ENCODE results near the gene TP63. TPM values are rescaled to one million over a fixed set of nuclear protein-coding genes. Genes with fewer than 3 reads are reported as not detected.
"Not testable (repeated sequence)": the region's sequence is repeated elsewhere in the genome, so short reads cannot be mapped to it uniquely, and the experiment has no call there.

TP63 gene
- polyA plus RNA-seq, 3 donors: 0.58 to 1.9 (median 1.7) TPM

GRCh38 chr3:189625071-189625470 is 6.1 kb upstream of the TP63 start:
- DNase-seq (ENCODE audit: low read depth in 3 of 3, low spot score in 2 of 3): no peak

DNA sequence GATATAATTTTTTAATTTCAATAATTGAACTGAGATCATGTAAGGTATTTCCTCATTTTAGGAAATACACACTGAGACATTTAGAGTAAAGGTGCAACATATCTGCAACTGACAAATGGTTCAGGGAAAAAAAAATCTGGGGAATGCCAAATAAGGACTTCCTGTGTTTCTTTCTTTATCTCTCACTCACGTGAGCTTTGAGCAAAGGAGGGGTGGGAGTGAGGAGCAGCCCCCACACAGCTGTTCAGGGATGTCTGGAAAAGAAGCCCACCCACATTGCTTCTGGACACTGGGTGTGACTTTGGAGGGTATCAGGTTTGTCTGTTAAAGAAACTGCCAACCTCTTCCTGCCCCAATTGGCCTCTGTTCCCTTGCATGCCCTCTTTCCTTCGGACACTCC is 5.6 kb upstream of the TP63 start:
- no peak for DNase-seq (ENCODE audit: low read depth in 3 of 3, low spot score in 2 of 3)

DNA sequence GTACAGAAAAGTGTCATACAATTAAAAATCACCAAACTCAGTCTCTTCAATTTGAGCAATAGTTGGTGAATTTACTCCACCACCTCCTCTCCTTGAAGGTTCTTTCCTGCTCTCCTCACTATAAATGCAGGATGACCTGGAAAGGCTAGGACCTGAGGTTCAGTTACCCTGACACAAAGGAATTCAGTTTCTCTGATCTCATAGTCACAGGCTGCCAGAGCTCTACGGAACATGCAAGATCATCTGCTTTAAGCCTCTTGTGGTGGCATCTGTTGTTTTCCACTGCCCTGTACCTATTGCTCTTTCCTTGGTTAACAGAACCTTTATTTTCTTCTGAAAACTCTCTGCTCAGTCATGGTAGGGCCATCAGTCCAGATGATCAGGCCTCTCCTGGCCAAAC is 4.9 kb upstream of the TP63 start:
- no peak for DNase-seq (ENCODE audit: low read depth in 3 of 3, low spot score in 2 of 3)

GRCh38 chr3:189629803-189630455 is 1.3 kb upstream of the TP63 start:
- no peak for DNase-seq (ENCODE audit: low read depth in 3 of 3, low spot score in 2 of 3)

DNA sequence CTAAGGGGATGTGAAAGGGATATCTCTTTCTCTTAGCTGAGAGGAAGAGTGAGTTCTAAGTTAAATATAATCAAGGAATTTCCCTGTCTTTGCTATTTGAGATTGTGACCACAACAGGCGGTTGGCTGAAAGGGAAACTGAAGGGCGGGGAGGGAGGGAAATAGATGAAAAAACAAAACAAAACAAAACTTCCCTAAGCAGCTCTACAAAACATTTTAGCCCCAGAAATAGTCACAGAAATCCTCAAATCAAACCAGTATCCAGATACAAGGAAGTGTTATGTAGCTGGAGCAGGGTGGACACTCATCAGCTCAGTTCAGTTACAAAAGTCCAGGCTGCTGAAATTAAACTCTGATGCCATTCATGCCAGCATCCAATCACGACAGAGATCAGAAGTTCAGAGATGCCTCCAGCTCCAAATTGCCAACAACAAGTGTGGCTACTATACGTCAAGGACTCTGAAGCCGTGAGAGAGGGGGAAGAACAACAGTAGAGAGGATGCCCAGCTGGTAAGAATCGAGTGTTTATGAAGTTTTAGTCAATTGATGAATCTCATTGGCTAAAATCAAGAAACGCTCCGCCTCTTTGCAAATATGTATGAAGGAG is 319 bp upstream of the TP63 start:
- no peak for DNase-seq (ENCODE audit: low read depth in 3 of 3, low spot score in 2 of 3)

- no peak for DNase-seq (ENCODE audit: low read depth in 3 of 3, low spot score in 2 of 3)
Measured at GRCh38 chr3:189631409-189631808, 220 bp downstream of the TP63 start.

DNA sequence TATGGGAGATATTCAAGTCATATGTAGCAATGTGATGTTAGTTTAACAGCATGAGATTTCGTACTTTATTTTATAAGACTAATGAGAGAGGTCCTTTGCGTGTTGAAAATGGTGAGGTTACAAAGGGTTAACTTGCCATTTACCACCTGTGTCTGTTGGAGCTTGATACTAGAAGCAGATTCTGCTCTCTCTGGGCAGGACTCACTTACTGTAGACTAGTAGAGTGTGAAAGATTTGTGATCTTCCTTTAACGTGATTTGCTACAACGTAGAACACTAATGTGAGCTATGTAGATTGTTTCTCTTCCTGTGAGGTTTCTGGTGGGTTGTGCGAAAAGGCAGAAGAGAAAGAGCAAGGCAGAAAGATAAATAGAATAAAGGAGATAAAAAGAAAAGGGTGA is 1.1 kb downstream of the TP63 start:
- no peak for DNase-seq (ENCODE audit: low read depth in 3 of 3, low spot score in 2 of 3)

DNA sequence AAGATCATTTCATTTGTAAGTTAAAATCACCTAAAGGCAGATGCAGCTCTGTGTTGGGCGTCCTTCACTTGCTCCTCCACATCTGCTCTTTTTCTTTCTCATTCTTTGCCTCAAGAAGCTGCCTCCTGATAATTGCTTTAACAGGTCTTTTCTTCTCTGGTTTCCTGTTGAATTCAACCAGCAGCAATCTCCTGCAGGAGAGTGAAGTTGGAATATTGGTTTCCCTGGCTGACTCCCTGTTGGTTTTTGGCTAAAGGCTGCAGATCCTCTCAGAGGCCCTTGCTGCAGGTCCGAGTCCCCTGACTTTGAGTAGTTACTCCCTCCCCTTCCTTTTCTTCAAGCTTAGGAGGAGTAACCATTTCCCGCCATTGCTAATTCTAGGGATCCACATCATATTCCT is 4.2 kb downstream of the TP63 start:
- DNase-seq (ENCODE audit: low read depth in 3 of 3, low spot score in 2 of 3): no peak

- DNase-seq (ENCODE audit: low read depth in 3 of 3, low spot score in 2 of 3): no peak
Measured at GRCh38 chr3:189636048-189636447, 4.9 kb downstream of the TP63 start.

GRCh38 chr3:189637750-189638149 is 6.6 kb downstream of the TP63 start:
- DNase-seq (ENCODE audit: low read depth in 3 of 3, low spot score in 2 of 3): no peak

DNA sequence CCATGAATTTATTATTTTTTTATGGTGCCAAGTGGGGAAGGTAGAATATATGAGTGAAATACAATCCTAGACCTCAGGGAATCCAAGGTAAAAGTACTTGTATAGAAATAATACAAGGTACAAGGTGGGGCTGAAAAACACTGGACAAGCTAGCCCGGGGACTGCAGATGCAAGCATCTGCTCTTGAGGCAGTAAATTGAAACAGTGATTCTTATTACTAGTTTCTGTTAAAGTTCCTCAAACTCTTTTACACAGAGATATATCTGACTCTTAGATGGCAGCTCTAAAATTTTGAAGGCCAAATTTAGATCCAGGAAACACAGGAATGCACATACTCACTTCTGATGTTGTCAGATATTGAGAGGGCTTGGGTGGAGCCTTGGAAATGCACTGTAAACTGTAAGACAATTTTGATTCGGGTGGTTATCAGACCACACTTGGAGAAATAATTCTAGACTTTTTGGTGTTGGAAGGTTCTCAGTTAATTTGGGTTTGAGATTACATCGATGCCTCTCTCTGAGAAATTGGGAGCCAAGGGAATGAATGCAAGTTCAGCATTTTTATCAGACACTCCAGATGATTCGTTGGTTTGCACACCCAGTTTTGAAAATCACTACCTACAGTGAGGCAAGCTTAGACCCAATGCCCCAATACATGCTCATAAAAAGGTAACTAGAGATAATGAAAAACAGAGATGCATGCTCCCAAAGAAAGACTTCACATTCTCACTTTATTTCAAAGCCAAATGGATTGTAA is 7.3 kb downstream of the TP63 start:
- no peak for DNase-seq (ENCODE audit: low read depth in 3 of 3, low spot score in 2 of 3)

DNA sequence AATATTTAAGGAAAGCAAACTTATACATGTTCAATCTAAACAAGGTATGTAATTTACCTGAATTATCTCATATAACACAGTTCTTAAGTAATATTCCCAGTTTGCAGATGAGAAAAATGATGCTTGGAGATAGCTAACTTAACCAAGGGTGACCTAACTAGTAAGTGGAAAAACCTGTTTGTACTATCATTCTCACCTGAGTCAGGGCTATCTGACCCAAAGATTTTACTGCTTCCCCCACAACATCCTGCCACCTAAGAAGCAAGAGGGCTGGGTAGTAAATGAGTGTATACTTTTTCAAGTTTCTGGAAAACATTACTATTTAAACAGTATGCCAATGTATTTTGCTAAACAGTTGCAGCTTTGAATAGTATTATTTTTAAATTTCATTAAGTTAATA is 10.6 kb downstream of the TP63 start:
- no peak for DNase-seq (ENCODE audit: low read depth in 3 of 3, low spot score in 2 of 3)

DNA sequence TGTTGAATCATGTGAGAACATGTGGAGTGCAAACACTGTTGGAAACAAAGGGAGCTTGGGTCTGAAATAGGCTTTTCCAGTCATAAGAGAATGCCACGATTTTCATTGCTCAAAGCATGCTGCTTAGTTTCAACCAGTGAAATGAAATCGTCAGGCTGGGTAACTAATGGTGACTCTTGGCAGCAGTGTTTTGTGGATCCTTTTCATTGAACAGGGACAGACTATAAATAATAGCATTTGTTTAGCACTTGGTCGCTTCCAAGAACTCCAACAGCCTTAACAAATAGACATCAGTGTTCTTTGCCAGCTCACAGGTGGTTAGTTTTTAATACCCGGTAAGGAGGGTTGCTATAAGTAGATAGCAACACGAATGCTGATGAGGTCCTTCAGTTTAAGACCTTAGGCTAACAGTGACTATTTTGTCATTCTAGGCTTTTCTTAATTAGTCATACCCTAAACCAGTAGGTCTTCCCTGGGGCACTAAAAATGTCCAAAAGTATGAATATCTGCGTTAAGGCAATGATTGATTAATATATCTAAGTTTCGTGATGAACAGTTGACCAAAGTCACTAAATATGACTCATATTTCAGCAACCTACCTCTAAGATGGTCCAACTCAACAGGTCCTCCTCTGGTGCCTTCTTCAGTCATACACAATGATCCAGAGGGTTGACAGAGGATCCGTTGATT is 15.8 kb downstream of the TP63 start:
- no peak for DNase-seq (ENCODE audit: low read depth in 3 of 3, low spot score in 2 of 3)

DNA sequence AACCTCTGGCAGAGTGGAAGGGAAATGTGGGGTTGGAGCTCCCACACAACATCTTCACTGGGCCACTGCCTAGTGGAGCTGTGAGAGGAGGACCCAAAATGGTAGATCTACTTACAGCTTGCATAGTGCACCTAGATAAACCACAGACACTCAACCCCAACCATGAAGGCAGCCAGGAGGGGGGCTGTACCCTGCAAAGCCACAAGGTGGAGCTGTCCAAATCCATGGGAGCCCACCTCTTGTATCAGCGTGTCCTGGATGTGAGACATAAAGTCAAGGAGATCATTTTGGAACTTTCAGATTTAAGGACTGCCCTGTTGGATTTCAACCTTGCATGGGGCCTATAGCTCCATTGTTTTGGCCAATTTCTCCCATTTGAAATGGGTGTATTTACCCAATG is 20.9 kb downstream of the TP63 start:
- DNase-seq (ENCODE audit: low read depth in 3 of 3, low spot score in 2 of 3): no peak

GRCh38 chr3:189655617-189656016 is 24.4 kb downstream of the TP63 start:
- no peak for DNase-seq (ENCODE audit: low read depth in 3 of 3, low spot score in 2 of 3)

- DNase-seq (ENCODE audit: low read depth in 3 of 3, low spot score in 2 of 3): no peak
Measured at GRCh38 chr3:189659571-189659970, 28.4 kb downstream of the TP63 start.

DNA sequence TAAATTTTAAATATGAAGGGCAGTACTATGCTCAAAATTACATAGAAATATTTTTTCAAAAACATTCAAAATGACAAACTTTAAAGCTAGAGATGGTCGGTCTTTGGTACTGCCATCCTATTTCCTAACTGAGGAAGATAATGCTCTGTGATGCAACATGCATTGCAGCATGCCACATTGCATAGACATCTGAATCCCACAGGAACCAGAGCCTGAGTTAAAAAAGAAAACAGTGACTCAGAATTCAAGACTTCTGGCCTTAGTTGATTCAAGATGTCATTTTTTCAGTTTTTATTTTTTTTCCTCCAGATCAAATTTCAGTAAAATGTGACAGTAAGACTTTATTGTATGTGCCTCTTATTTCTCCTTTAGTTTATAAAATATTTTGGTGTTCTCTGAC is 33.1 kb downstream of the TP63 start:
- no peak for DNase-seq (ENCODE audit: low read depth in 3 of 3, low spot score in 2 of 3)

DNA sequence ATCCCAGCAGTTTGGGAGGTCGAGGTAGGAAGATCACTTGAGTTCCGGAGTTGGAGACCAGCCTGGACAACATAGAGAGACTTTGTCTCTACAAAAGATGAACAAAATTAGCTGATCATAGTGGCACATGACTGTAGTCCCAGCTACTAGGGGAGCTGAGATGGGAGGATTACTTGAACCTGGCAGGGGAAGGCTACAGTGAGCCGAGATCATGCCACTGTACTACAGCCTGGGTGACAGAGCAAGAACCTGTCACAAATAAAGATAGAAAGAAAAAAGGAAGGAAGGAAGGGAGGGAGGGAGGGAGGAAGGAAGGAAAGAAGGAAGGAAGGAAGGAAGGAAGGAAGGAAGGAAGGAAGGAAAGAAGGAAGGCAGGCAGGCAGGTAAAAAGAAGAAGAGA is 41.2 kb downstream of the TP63 start:
- DNase-seq (ENCODE audit: low read depth in 3 of 3, low spot score in 2 of 3): not testable (repeated sequence)

DNA sequence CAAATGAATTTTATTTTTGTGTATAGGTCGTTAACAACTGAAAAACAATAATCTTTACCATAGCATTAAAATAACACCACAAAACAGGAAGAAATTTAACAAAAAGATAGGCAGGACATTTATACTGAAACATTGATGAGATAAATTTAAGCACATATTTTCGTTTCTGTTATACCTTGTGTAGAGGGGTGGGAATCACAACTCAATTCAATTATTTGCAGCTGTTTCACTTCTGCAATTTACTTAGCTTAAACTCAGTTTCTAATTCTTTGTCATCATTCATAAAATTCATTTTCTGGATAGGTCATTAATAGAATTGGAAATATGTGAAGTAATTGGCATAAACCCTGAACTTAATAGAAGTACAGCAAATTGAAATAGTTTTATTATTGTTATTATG is 42.3 kb downstream of the TP63 start:
- DNase-seq (ENCODE audit: low read depth in 3 of 3, low spot score in 2 of 3): no peak

GRCh38 chr3:189674249-189674913 is 43.2 kb downstream of the TP63 start:
- DNase-seq (ENCODE audit: low read depth in 3 of 3, low spot score in 2 of 3): no peak

DNA sequence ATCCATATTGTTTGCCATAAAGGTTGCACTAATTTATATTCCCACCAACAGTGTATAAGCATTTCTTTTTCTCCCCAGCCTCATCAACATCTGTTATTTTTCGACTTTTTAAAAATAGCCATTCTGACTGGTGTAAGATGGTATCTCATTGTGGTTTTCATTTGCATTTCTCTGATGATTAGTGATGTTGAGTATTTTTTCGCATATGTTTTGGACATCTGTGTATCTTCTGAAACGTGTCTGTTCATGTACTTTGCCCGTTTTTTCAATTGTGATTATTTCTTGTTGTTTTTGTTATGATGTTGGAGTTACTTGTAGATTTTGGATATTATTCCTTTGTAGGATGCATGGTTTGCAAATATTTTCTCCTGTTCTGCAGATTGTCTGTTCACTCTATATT is 46.5 kb downstream of the TP63 start:
- no peak for DNase-seq (ENCODE audit: low read depth in 3 of 3, low spot score in 2 of 3)
